ENCODE measurements around the gene CFAP299.

CFAP299 gene

GRCh38 chr4:80521438-80521837 lies 185.9 kb downstream of the CFAP299 start:
- Histone ChIP-seq H3K27me3 (no peaks in the 10 kb centered on the region), H3K9me3 (no peaks in the 10 kb centered on the region), H3K27ac (no peak overlapping the region), H3K36me3 (no peaks in the 10 kb centered on the region), H3K4me3 (ENCODE audit: low read depth in 1 of 2, low read length in 1 of 2) (no peak overlapping the region), H3K4me1 (ENCODE audit: control insufficient read depth in 1 of 2, insufficient read depth in 1 of 2, low read depth in 1 of 2, low read length in 1 of 2) (no peaks in the 10 kb centered on the region)
- TF ChIP-seq, protein P1, sequence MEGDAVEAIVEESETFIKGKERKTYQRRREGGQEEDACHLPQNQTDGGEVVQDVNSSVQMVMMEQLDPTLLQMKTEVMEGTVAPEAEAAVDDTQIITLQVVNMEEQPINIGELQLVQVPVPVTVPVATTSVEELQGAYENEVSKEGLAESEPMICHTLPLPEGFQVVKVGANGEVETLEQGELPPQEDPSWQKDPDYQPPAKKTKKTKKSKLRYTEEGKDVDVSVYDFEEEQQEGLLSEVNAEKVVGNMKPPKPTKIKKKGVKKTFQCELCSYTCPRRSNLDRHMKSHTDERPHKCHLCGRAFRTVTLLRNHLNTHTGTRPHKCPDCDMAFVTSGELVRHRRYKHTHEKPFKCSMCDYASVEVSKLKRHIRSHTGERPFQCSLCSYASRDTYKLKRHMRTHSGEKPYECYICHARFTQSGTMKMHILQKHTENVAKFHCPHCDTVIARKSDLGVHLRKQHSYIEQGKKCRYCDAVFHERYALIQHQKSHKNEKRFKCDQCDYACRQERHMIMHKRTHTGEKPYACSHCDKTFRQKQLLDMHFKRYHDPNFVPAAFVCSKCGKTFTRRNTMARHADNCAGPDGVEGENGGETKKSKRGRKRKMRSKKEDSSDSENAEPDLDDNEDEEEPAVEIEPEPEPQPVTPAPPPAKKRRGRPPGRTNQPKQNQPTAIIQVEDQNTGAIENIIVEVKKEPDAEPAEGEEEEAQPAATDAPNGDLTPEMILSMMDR (IDR thresholded peaks at IDR 0.05), result no peak

DNA sequence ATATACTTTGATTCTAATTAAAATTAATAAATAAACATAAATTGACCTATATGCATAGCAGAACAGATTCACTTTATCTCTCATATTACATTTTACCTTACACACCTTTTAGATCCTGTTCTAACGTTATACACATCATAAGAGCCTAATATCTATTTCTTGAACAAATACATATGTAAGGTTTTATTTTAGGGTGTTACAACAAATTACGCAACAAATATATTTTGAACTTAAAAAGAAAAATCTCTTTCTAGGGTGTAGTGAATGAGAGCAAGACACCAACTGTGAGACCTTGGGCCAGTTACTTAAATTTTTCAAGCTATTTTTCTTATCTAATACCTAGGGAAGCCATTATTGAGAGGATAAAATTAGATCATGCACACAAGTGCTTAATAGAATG lies 191.2 kb downstream of the CFAP299 start:
- H3K27ac ChIP-seq, result no peak overlapping the region
- H3K4me3 ChIP-seq (ENCODE audit: low read depth in 1 of 2, low read length in 1 of 2), result no peak overlapping the region
- H3K4me1 ChIP-seq (ENCODE audit: control insufficient read depth in 1 of 2, insufficient read depth in 1 of 2, low read depth in 1 of 2, low read length in 1 of 2), result no peaks in the 10 kb centered on the region
- TF ChIP-seq, protein P1 (IDR thresholded peaks at IDR 0.05), result no peak
- no peaks in the 10 kb centered on the region for H3K36me3 ChIP-seq
- H3K9me3 ChIP-seq, result no peaks in the 10 kb centered on the region
- no peaks in the 10 kb centered on the region for H3K27me3 ChIP-seq

DNA sequence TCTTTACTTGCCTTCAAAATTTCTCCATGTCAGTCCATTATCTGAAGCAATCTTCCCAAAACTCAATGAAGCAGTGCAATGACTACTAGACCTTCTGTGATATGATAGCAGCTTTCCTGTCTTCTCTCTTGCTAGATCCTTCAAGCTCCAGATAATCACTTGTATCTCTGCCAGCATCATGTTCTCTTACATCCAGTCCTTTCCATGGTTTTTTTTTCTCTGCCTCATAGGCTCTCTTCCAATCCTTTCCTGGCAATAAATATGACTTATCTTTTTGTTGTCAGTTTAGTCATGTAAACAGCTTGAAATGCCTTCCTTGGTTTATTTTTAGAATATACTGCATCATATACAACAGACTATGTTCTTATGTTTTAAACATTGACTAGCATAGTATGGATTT lies 193.5 kb downstream of the CFAP299 start:
- Histone ChIP-seq H3K27ac (no peak overlapping the region), H3K27me3 (no peaks in the 10 kb centered on the region), H3K4me1 (ENCODE audit: control insufficient read depth in 1 of 2, insufficient read depth in 1 of 2, low read depth in 1 of 2, low read length in 1 of 2) (no peaks in the 10 kb centered on the region), H3K36me3 (no peaks in the 10 kb centered on the region), H3K9me3 (no peaks in the 10 kb centered on the region), H3K4me3 (ENCODE audit: low read depth in 1 of 2, low read length in 1 of 2) (no peak overlapping the region)
- TF ChIP-seq, protein P1 (IDR thresholded peaks at IDR 0.05), result no peak

GRCh38 chr4:80532674-80533333 lies 197.3 kb downstream of the CFAP299 start:
- TF ChIP-seq, protein P1 (IDR thresholded peaks at IDR 0.05), result no peak
- no peaks in the 10 kb centered on the region for H3K27me3 ChIP-seq

DNA sequence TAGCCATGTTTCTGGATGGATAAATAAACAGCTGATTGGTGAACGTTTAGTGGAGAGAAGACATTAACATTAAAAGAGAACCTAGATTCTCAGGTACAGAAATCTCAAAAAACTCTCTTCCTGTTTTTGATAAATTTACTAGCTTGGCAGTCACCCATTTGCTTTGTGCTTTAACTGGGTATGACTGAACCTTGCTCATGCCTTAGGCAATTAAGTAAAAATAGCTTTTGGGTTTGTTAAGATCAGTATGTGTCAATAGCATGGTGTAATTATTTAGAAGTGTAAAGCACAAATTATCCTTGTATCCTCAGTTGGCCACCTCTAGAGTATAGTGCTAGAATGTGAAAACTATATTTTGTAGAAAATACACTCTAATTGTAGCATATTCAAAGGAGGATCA lies 200.0 kb downstream of the CFAP299 start:
- no peaks in the 10 kb centered on the region for H3K9me3 ChIP-seq
- no peak overlapping the region for H3K27ac ChIP-seq
- no peak overlapping the region for H3K4me3 ChIP-seq (ENCODE audit: low read depth in 1 of 2, low read length in 1 of 2)
- H3K4me1 ChIP-seq (ENCODE audit: control insufficient read depth in 1 of 2, insufficient read depth in 1 of 2, low read depth in 1 of 2, low read length in 1 of 2), result no peaks in the 10 kb centered on the region
- H3K36me3 ChIP-seq, result no peaks in the 10 kb centered on the region
- TF ChIP-seq, protein P1 (IDR thresholded peaks at IDR 0.05), result no peak
- H3K27me3 ChIP-seq, result no peaks in the 10 kb centered on the region

More at GRCh38 chr4:80532674-80533333, 197.3 kb downstream of the CFAP299 start:
- no peaks in the 10 kb centered on the region for H3K9me3 ChIP-seq
- no peak overlapping the region for H3K27ac ChIP-seq
- no peaks in the 10 kb centered on the region for H3K36me3 ChIP-seq
- no peak overlapping the region for H3K4me3 ChIP-seq (ENCODE audit: low read depth in 1 of 2, low read length in 1 of 2)
- no peaks in the 10 kb centered on the region for H3K4me1 ChIP-seq (ENCODE audit: control insufficient read depth in 1 of 2, insufficient read depth in 1 of 2, low read depth in 1 of 2, low read length in 1 of 2)

Measured in neutrophil (primary cell).